Frontal cortex (tissue), 4 donors: ENCODE measurements around the gene ARFIP1. TPM values are rescaled to one million over a fixed set of nuclear protein-coding genes. Genes with fewer than 3 reads are reported as not detected.

ENCODE experiments used
- DNase-seq, 2 donors: peaks; one replicate each; pipeline ENCODE4 v3.0.0; 2012; ENCODE audit warnings: low spot score in 2 of 2
- FAIRE-seq: peaks from 2 replicates; lab custom pipeline; 2012; peaks lifted over from hg19 to GRCh38; lab: Jason Lieb, UNC
- total RNA-seq: library from RNA; depleted of rRNA; stranded (reverse); fragments of >200 nt; gene quantifications from one replicate; pipeline ENCODE4 v1.2.3, GENCODE V29; 2014
- donor health status: control.
- donor health status: control.
- donor health status: control.

Gene ARFIP1
- total RNA-seq, 1 donor from 2014 or later, result 50.5 TPM

- no peak for FAIRE-seq
These were observed 155.4 kb downstream of the ARFIP1 start for GRCh38 chr4:152935143-152935542.

GRCh38 chr4:152935631-152936445 lies 156.1 kb downstream of the ARFIP1 start, which contains the start of gene FHDC1:
Gene FHDC1, plus strand, starts transcription at chr4:152936323. Its CDS starts 6,735 bp downstream, at chr4:152943058.
- no peak for FAIRE-seq
- DNase-seq, result peak in 1 of 2 donors; percentile 67

More at GRCh38 chr4:152935143-152935542, 155.4 kb downstream of the ARFIP1 start:
- no peak for DNase-seq

- FAIRE-seq (no peak), DNase-seq (peak; percentile 34 to 53)
These were observed 156.9 kb downstream of the ARFIP1 start for GRCh38 chr4:152936446-152937335.

- FAIRE-seq, result no peak
- peak; percentile 52 to 61 for DNase-seq
These were observed 157.8 kb downstream of the ARFIP1 start for GRCh38 chr4:152937336-152938236.

- DNase-seq (no peak), FAIRE-seq (no peak)
These were observed 158.6 kb downstream of the ARFIP1 start for GRCh38 chr4:152938237-152938947.

GRCh38 chr4:152939621-152940020 lies 159.9 kb downstream of the ARFIP1 start:
- FAIRE-seq (no peak), DNase-seq (no peak)

GRCh38 chr4:152940461-152940860 lies 160.7 kb downstream of the ARFIP1 start:
- no peak for FAIRE-seq
- DNase-seq, result no peak

- DNase-seq, result no peak
- FAIRE-seq, result no peak
These were observed 161.7 kb downstream of the ARFIP1 start for GRCh38 chr4:152941411-152941810.

- no peak for DNase-seq
- FAIRE-seq, result no peak
These were observed 162.6 kb downstream of the ARFIP1 start for GRCh38 chr4:152942346-152942745.

- DNase-seq (no peak), FAIRE-seq (no peak)
These were observed 163.9 kb downstream of the ARFIP1 start for GRCh38 chr4:152943672-152944071.

GRCh38 chr4:152944666-152945320 lies 165.0 kb downstream of the ARFIP1 start:
- DNase-seq, result no peak
- no peak for FAIRE-seq

GRCh38 chr4:152945639-152946038 lies 165.9 kb downstream of the ARFIP1 start:
- DNase-seq (no peak), FAIRE-seq (no peak)

GRCh38 chr4:152946446-152946845 lies 166.7 kb downstream of the ARFIP1 start:
- DNase-seq (no peak), FAIRE-seq (no peak)

- DNase-seq (no peak), FAIRE-seq (no peak)
These were observed 167.6 kb downstream of the ARFIP1 start for GRCh38 chr4:152947311-152947710.

- FAIRE-seq (no peak), DNase-seq (no peak)
These were observed 170.2 kb downstream of the ARFIP1 start for GRCh38 chr4:152949930-152950329.

- FAIRE-seq (no peak), DNase-seq (no peak)
These were observed 170.9 kb downstream of the ARFIP1 start for GRCh38 chr4:152950402-152951274.

- DNase-seq (no peak), FAIRE-seq (no peak)
These were observed 171.6 kb downstream of the ARFIP1 start for GRCh38 chr4:152951348-152951747.

GRCh38 chr4:152953514-152953913 lies 173.8 kb downstream of the ARFIP1 start:
- no peak for DNase-seq
- no peak for FAIRE-seq
